ENCODE measurements around the gene ALAS1.

ALAS1 gene

GRCh38 chr3:52216585-52217408, 18.8 kb downstream of the ALAS1 start:
- Histone ChIP-seq H3K9me3 (ENCODE audit: low read length) (no peaks in the 10 kb centered on the region), H2AFZ (ENCODE audit: low read length) (no peak overlapping the region), H3K9me2 (ENCODE audit: low read depth, low read length) (no peaks in the 10 kb centered on the region), H3K4me2 (ENCODE audit: low read length) (no peak overlapping the region), H3K4me3 (ENCODE audit: low read depth, low read length, poor library complexity, severe bottlenecking) (no peak overlapping the region), H3K4me1 (ENCODE audit: insufficient read depth, low read length, severe bottlenecking) (peaks cover 14% of the 10 kb centered on the region), H3F3A (ENCODE audit: insufficient read depth, low read length) (no peaks in the 10 kb centered on the region), H3K79me2 (ENCODE audit: insufficient read depth, low read length) (no peaks in the 10 kb centered on the region), H4K20me1 (ENCODE audit: insufficient read depth, low read length) (no peaks in the 10 kb centered on the region), H3K9ac (ENCODE audit: low read length) (no peak overlapping the region), H3K36me3 (ENCODE audit: insufficient read depth, low read length) (peaks cover 62% of the 10 kb centered on the region), H3K27me3 (ENCODE audit: insufficient read depth, low read length) (no peaks in the 10 kb centered on the region), H3K27ac (ENCODE audit: low read depth, low read length, poor library complexity, severe bottlenecking) (no peak overlapping the region)
- TF ChIP-seq EZH2 (IDR thresholded peaks at IDR 0.05; ENCODE audit: borderline replicate concordance, low read length) = no peak

- Histone ChIP-seq H3F3A (ENCODE audit: insufficient read depth, low read length) (no peaks in the 10 kb centered on the region), H3K27ac (ENCODE audit: low read depth, low read length, poor library complexity, severe bottlenecking) (no peak overlapping the region), H4K20me1 (ENCODE audit: insufficient read depth, low read length) (no peaks in the 10 kb centered on the region), H3K4me1 (ENCODE audit: insufficient read depth, low read length, severe bottlenecking) (peaks cover 20% of the 10 kb centered on the region), H3K27me3 (ENCODE audit: insufficient read depth, low read length) (no peaks in the 10 kb centered on the region), H3K4me3 (ENCODE audit: low read depth, low read length, poor library complexity, severe bottlenecking) (no peak overlapping the region), H3K9ac (ENCODE audit: low read length) (no peak overlapping the region), H3K79me2 (ENCODE audit: insufficient read depth, low read length) (no peaks in the 10 kb centered on the region), H3K36me3 (ENCODE audit: insufficient read depth, low read length) (peaks cover 62% of the 10 kb centered on the region), H3K4me2 (ENCODE audit: low read length) (no peak overlapping the region), H3K9me2 (ENCODE audit: low read depth, low read length) (no peaks in the 10 kb centered on the region), H3K9me3 (ENCODE audit: low read length) (no peaks in the 10 kb centered on the region), H2AFZ (ENCODE audit: low read length) (no peak overlapping the region)
- TF ChIP-seq CTCF (IDR thresholded peaks at IDR 0.05; ENCODE audit: low read length) (no peak), EZH2 (IDR thresholded peaks at IDR 0.05; ENCODE audit: borderline replicate concordance, low read length) (no peak)
Measured at GRCh38 chr3:52217409-52217805, 19.4 kb downstream of the ALAS1 start.

- H3F3A ChIP-seq (ENCODE audit: insufficient read depth, low read length) = no peaks in the 10 kb centered on the region
- H2AFZ ChIP-seq (ENCODE audit: low read length) = no peak overlapping the region
- no peaks in the 10 kb centered on the region for H3K79me2 ChIP-seq (ENCODE audit: insufficient read depth, low read length)
- peaks cover 62% of the 10 kb centered on the region; the same call in 1 of the 2 replicates for H3K36me3 ChIP-seq (ENCODE audit: insufficient read depth, low read length)
- H3K27ac ChIP-seq (ENCODE audit: low read depth, low read length, poor library complexity, severe bottlenecking) = no peak overlapping the region
- H3K4me1 ChIP-seq (ENCODE audit: insufficient read depth, low read length, severe bottlenecking) = peaks cover 23% of the 10 kb centered on the region
- TF ChIP-seq EZH2 (IDR thresholded peaks at IDR 0.05; ENCODE audit: borderline replicate concordance, low read length) = no peak
- TF ChIP-seq CTCF (IDR thresholded peaks at IDR 0.05; ENCODE audit: low read length) = no peak
- H4K20me1 ChIP-seq (ENCODE audit: insufficient read depth, low read length) = no peaks in the 10 kb centered on the region
- H3K9me2 ChIP-seq (ENCODE audit: low read depth, low read length) = no peaks in the 10 kb centered on the region
- H3K9ac ChIP-seq (ENCODE audit: low read length) = no peak overlapping the region
- H3K27me3 ChIP-seq (ENCODE audit: insufficient read depth, low read length) = no peaks in the 10 kb centered on the region
- H3K4me2 ChIP-seq (ENCODE audit: low read length) = no peak overlapping the region
- no peaks in the 10 kb centered on the region for H3K9me3 ChIP-seq (ENCODE audit: low read length)
- H3K4me3 ChIP-seq (ENCODE audit: low read depth, low read length, poor library complexity, severe bottlenecking) = no peak overlapping the region
Measured at GRCh38 chr3:52218026-52218425, 20.1 kb downstream of the ALAS1 start.
